Uterus (tissue), 4 donors: ENCODE measurements around the gene CMTM5. TPM values are rescaled to one million over a fixed set of nuclear protein-coding genes. Genes with fewer than 3 reads are reported as not detected.
A peak's percentile ranks its signal among the peaks of the same experiment; 100 is the strongest.

Experiments
- DNase-seq, 2 donors: peaks; one replicate each; pipeline ENCODE4 v3.0.0-alpha.2; 2019 to 2020
- H3K27ac ChIP-seq, 2 donors: fragments of 200-600 bp; sonication (generic); 1 replicate in 1 of 2; 2 replicates in 1 of 2; pipeline ENCODE4 v1.5.1; 2016 to 2018
- H3K27me3 ChIP-seq, 2 donors: fragments of 200-600 bp; sonication (generic); one replicate each; pipeline ENCODE4 v1.5.1; 2018 to 2019; ENCODE audit warnings: control low read depth in 1 of 2
- H3K36me3 ChIP-seq, 2 donors: fragments of 200-600 bp; sonication (generic); one replicate each; pipeline ENCODE4 v1.5.1; 2019; ENCODE audit warnings: control low read depth in 1 of 2
- H3K4me1 ChIP-seq, 2 donors: fragments of 200-600 bp; sonication (generic); one replicate each; pipeline ENCODE4 v1.5.1; 2018 to 2019; ENCODE audit warnings: control low read depth in 1 of 2
- H3K4me3 ChIP-seq, 2 donors: fragments of 200-600 bp; sonication (generic); 1 replicate in 1 of 2; 2 replicates in 1 of 2; pipeline ENCODE4 v1.5.1; 2018 to 2019; ENCODE audit warnings: mild to moderate bottlenecking in 1 of 2
- H3K9me3 ChIP-seq, 2 donors: fragments of 200-600 bp; sonication (generic); one replicate each; pipeline ENCODE4 v1.5.1; 2019; ENCODE audit warnings: control low read depth in 1 of 2
- POLR2A ChIP-seq, 2 donors: fragments of 450-650 bp; IDR thresholded peaks; one replicate each; pipeline ENCODE4 v1.6.1; 2016; ENCODE audit warnings: antibody characterized with exemption in 2 of 2, mild to moderate bottlenecking in 1 of 2, moderate library complexity in 1 of 2
- intact Hi-C: fragments of 100-400 bp; cut with DNase I; formaldehyde crosslinking; loops from one replicate; pipeline ENCODE4 v1.15.1; 2023; ENCODE audit warnings: low total_unique reads
- total RNA-seq, 4 donors: library from RNA; depleted of rRNA in 3 of 4; stranded (reverse); fragments of >200 nt in 3 of 4; gene quantifications; one replicate each; pipeline versions ENCODE4 v1.1.0 to v1.2.4, GENCODE V29; 2014 to 2023
- TF ChIP-seq, protein P1 (sequence below), 4 experiments: fragments of 200-600 bp in 2 of 4; fragments of 450-650 bp in 2 of 4; sonication (generic) in 2 of 4; IDR thresholded peaks; one replicate each; pipeline ENCODE4 v1.5.1; 2016 to 2019; ENCODE audit warnings: antibody characterized with exemption in 4 of 4, mild to moderate bottlenecking in 2 of 4, moderate library complexity in 1 of 4
- donor health status: DM: yes; HTN: yes; CAD: no.

The CMTM5 gene
- total RNA-seq, 4 donors from 2014 or later, result 1.3 to 14.9 (median 6.5) TPM; not detected in 1

DNA sequence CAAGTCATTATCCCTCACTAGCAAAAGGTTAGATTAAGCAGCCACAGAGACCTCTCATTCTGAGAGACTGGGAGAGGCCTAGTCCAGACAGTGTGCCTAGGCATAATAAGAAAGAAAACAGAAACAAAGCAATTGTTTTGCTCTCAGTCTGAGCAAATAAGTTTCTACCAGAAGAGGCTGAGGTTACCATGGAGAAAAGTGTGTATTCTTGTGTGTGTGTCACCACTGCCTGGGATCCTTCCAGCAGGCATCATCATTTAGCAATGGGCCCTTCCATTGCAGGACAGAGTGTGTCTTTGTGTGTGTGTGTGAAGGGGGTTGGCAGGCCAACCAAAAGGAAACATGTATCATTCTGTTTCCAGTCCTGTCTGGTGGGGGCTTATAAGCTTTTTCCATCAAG is 15.5 kb upstream of the CMTM5 start:
- Histone ChIP-seq H3K36me3 (no peaks in the 10 kb centered on the region), H3K27ac (peak overlapping the region in 1 of 2 donors; percentile 21), H3K4me3 (no peak overlapping the region), H3K4me1 (peaks cover 0 to 7% of the 10 kb centered on the region in 2 donors), H3K27me3 (no peaks in the 10 kb centered on the region), H3K9me3 (no peaks in the 10 kb centered on the region)
- intact Hi-C loops, result no loop called here
- no peak for TF ChIP-seq POLR2A (IDR thresholded peaks at IDR 0.05)
- TF ChIP-seq, protein P1, sequence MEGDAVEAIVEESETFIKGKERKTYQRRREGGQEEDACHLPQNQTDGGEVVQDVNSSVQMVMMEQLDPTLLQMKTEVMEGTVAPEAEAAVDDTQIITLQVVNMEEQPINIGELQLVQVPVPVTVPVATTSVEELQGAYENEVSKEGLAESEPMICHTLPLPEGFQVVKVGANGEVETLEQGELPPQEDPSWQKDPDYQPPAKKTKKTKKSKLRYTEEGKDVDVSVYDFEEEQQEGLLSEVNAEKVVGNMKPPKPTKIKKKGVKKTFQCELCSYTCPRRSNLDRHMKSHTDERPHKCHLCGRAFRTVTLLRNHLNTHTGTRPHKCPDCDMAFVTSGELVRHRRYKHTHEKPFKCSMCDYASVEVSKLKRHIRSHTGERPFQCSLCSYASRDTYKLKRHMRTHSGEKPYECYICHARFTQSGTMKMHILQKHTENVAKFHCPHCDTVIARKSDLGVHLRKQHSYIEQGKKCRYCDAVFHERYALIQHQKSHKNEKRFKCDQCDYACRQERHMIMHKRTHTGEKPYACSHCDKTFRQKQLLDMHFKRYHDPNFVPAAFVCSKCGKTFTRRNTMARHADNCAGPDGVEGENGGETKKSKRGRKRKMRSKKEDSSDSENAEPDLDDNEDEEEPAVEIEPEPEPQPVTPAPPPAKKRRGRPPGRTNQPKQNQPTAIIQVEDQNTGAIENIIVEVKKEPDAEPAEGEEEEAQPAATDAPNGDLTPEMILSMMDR (IDR thresholded peaks at IDR 0.05), result no peak
- no peak for DNase-seq

DNA sequence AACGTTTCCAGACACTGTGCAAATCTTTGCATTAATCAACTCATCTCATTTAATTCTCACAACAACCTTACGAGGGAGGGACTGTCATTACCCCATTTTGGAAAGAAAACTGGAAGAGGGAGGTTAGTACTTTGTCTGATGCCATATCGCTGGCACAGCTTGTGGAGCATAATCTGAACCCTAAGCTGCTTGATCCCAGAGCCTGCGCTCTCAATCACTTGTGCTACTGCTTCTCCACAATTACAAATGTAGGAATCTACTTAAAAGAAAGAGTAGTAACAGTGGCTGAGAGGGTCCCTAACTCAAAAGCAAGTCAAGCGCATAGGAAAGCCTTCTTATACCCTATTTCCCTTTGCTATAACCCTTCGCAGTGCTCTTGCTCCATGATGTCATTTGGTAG is 15.1 kb upstream of the CMTM5 start:
- Histone ChIP-seq H3K36me3 (no peaks in the 10 kb centered on the region), H3K27ac (peak overlapping the region in 1 of 2 donors; percentile 21), H3K4me1 (peaks cover 0 to 7% of the 10 kb centered on the region in 2 donors), H3K27me3 (no peaks in the 10 kb centered on the region), H3K4me3 (no peak overlapping the region), H3K9me3 (no peaks in the 10 kb centered on the region)
- DNase-seq, result no peak
- TF ChIP-seq, protein P1 (IDR thresholded peaks at IDR 0.05), result no peak
- no peak for TF ChIP-seq POLR2A (IDR thresholded peaks at IDR 0.05)
- intact Hi-C loops, result no loop called here

DNA sequence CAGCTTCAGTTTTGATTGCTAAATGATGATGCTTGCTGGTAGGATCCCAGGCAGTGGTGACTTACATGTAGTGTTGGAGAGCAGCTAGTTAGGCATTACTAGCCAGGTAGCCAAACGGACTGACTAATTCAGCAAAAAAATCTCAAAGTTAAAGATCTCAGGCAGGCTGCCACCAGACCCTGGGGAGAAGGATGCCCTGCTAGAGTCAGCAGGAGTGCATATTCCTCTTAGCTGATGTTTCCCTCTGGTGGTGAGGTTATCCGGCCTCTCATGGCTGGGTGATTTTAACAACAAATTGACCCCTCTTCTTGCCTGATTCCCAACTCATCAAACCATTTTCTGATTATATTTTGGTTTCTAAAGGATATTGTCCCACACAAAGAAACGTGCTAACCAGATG is 14.6 kb upstream of the CMTM5 start:
- no peaks in the 10 kb centered on the region for H3K36me3 ChIP-seq
- peaks cover 0 to 7% of the 10 kb centered on the region in 2 donors for H3K4me1 ChIP-seq
- no peaks in the 10 kb centered on the region for H3K27me3 ChIP-seq
- TF ChIP-seq POLR2A (IDR thresholded peaks at IDR 0.05), result no peak
- TF ChIP-seq, protein P1 (IDR thresholded peaks at IDR 0.05), result peak in 1 of 4 experiments; percentile 8
- H3K4me3 ChIP-seq, result no peak overlapping the region
- no peaks in the 10 kb centered on the region for H3K9me3 ChIP-seq
- peak overlapping the region in 1 of 2 donors; percentile 21 for H3K27ac ChIP-seq
- intact Hi-C loops, result no loop called here
- no peak for DNase-seq

DNA sequence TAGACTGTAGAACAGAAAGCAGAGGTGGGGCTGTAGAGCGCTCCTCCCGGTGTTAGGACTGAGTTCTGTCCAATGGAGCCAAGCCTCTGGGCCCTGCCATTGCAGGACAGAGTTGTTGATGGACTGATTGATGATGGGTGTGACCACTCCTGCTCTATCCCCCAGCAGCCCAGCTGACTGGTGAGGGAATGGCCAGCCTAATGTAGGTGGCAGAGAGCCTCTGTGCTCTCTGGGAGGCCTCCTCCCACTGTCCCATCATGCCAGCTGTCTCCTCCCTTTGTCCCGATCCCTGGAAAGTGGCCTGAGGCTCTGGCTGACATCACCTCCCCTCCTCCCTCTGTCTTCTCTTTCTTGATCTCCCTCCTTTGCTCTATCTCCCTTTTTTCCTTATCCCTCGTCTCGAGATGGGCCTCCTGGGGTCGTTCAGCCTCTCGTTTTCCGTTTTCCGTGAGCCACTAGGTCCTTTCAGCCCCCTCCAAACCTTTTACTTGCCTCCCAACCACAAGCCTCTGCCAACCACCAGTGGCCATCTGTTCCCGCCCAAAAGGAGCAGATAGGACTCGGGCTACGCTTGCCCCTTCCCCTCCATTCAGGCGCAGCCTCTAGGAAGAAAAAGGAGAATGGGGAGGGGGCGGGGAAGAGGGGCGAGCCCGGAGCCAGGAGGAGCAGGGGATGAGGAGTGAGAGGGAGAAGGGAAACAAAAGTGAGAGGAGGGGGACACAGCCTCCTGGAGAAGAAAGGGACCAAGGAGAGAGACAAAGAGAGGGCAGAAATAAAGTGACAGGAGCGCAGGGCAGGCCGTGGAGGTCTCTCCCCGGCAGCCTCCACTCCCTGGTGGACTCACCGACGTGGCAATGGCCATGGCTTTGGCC is 12.4 kb upstream of the CMTM5 start:
- H3K27me3 ChIP-seq, result no peaks in the 10 kb centered on the region
- H3K4me3 ChIP-seq, result peak overlapping the region; percentile 60 to 68
- no peaks in the 10 kb centered on the region for H3K9me3 ChIP-seq
- intact Hi-C loops, result no loop called here
- TF ChIP-seq, protein P1 (IDR thresholded peaks at IDR 0.05), result no peak
- TF ChIP-seq POLR2A (IDR thresholded peaks at IDR 0.05), result no peak
- H3K4me1 ChIP-seq, result peaks cover 0 to 7% of the 10 kb centered on the region in 2 donors
- H3K36me3 ChIP-seq, result no peaks in the 10 kb centered on the region
- peak overlapping the region; percentile 97 to 98 for H3K27ac ChIP-seq
- DNase-seq, result peak; percentile 52 to 54

DNA sequence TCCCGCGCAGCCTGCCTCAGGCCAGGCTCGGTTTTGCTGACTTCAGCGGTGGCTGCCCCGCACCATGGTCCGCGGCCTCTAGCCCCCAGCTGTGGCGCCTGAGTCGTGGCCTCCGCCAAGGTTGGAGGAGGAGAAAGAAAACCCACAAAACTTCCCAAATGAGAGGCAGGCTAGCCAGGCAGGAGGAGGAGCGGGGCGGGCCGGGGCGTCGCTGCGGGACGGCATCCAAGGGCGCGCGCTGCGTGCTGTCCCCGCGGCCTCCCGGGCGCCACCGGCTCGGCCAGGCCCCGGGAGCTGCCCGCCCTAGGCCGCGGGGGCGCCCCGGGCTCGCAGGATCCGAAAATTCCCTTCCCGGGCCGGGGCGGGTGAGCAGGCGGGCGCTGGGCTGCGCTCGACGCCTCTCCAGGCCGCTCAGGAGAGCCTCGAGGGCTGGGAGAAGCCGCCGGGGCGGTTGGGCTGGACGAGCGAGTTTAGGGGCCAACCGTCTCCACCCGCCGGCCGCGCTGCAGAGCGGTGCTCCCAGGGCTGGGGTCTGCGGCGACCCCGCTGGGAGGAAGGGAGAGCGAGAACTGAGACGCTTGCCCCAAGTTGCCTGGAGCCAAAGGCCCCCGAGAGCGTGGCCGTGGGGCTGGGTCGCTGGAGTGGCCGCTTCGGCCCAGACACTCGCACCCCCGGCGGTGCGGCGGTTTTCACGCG is 11.7 kb upstream of the CMTM5 start, which contains the start of gene EFS:
EFS (minus strand) TSS at position 137 of the 696 bp plus-strand sequence. CDS start 147 bp downstream, outside the sequence.
- intact Hi-C loops, result no loop called here
- Histone ChIP-seq H3K9me3 (no peaks in the 10 kb centered on the region), H3K27ac (peak within 1 kb of the TSS; percentile 97 to 98), H3K27me3 (no peaks in the 10 kb centered on the region), H3K4me1 (peaks cover 0 to 7% of the 10 kb centered on the region in 2 donors), H3K4me3 (peak within 1 kb of the TSS; percentile 60 to 68), H3K36me3 (no peaks in the 10 kb centered on the region)
- peak; percentile 49 to 71 for DNase-seq
- TF ChIP-seq, protein P1 (IDR thresholded peaks at IDR 0.05), result no peak
- peak in 1 of 2 donors; percentile 26 for TF ChIP-seq POLR2A (IDR thresholded peaks at IDR 0.05)
